Fibroblast of mammary gland (primary cell): ENCODE results near the gene FRRS1L.

Experiments
- DNase-seq: peaks from one replicate; pipeline ENCODE4 v3.0.0-alpha.2; 2010; ENCODE audit warnings: low read depth
- H3K4me3 ChIP-seq: 2 replicates; pipeline ENCODE4 v1.5.1; 2011; ENCODE audit warnings: low read depth, mild to moderate bottlenecking, low read length, moderate library complexity; ENCODE audit not compliant: control insufficient read depth
- CTCF ChIP-seq: conservative IDR thresholded peaks from 2 replicates; pipeline ENCODE4 v1.5.1; 2011; ENCODE audit warnings: low read depth, low read length, inconsistent platforms; ENCODE audit not compliant: control insufficient read depth, insufficient read depth

Gene FRRS1L

GRCh38 chr9:109203761-109204360 is 36.8 kb upstream of the FRRS1L start:
- no peak for DNase-seq
- no peak for TF ChIP-seq CTCF
- no peak overlapping the region for H3K4me3 ChIP-seq

- H3K4me3 ChIP-seq = no peak overlapping the region
- DNase-seq = no peak
- TF ChIP-seq CTCF = no peak
Measured at GRCh38 chr9:109199676-109200075, 32.6 kb upstream of the FRRS1L start.

- no peak overlapping the region for H3K4me3 ChIP-seq
- DNase-seq = no peak
- peak; percentile 24 for TF ChIP-seq CTCF
Measured at GRCh38 chr9:109198736-109199382, 31.8 kb upstream of the FRRS1L start.

- peak; percentile 49 for DNase-seq
Measured at GRCh38 chr9:109193974-109194556, 27.0 kb upstream of the FRRS1L start.

GRCh38 chr9:109192732-109193361 is 25.8 kb upstream of the FRRS1L start:
- no peak for DNase-seq
- H3K4me3 ChIP-seq = no peak overlapping the region
- TF ChIP-seq CTCF = peak; percentile 21

More at GRCh38 chr9:109193974-109194556, 27.0 kb upstream of the FRRS1L start:
- TF ChIP-seq CTCF = no peak
- no peak overlapping the region for H3K4me3 ChIP-seq

GRCh38 chr9:109191746-109192145 is 24.7 kb upstream of the FRRS1L start:
- H3K4me3 ChIP-seq = no peak overlapping the region
- no peak for TF ChIP-seq CTCF

More at GRCh38 chr9:109191746-109192145, 24.7 kb upstream of the FRRS1L start:
- DNase-seq = no peak
